Activated B cell treated with CpG ODN at 0.5 μM for 24 hours (primary cell): Measurements from ENCODE around the gene RAP2A. TPM values are rescaled to one million over a fixed set of nuclear protein-coding genes. Genes with fewer than 3 reads are reported as not detected.

ENCODE experiments used
- ATAC-seq: fragments of 200-7000 bp; cut with Tn5 transposase; one replicate; pipeline ENCODE4 v1.10.0; 2021; ENCODE audit warnings: low read depth, mild to moderate bottlenecking, moderate library complexity
- CTCF ChIA-PET: fragments of 350-600 bp; sonication (Branson Sonifier 250); formaldehyde crosslinking; loops from one replicate; lab custom pipeline; 2021; ENCODE audit warnings: antibody characterized with exemption; lab: Charles Lee
- POLR2A ChIA-PET: fragments of 350-600 bp; sonication (Branson Sonifier 250); formaldehyde crosslinking; loops from one replicate; lab custom pipeline; 2021; ENCODE audit warnings: antibody characterized with exemption; lab: Charles Lee
- DNase-seq: peaks from one replicate; pipeline ENCODE4 v3.0.0; 2022
- H3K27ac Mint-ChIP-seq: one replicate; pipeline ENCODE4 v1.8.0; 2020; ENCODE audit warnings: mixed read lengths
- H3K27me3 Mint-ChIP-seq: one replicate; pipeline ENCODE4 v1.8.0; 2021; ENCODE audit warnings: mixed read lengths
- H3K36me3 Mint-ChIP-seq: one replicate; pipeline ENCODE4 v1.8.0; 2021; ENCODE audit warnings: low read depth, mixed read lengths
- H3K4me1 Mint-ChIP-seq: one replicate; pipeline ENCODE4 v1.8.0; 2021; ENCODE audit warnings: mixed read lengths
- H3K4me3 Mint-ChIP-seq: one replicate; pipeline ENCODE4 v1.8.0; 2020; ENCODE audit warnings: mild to moderate bottlenecking, mixed read lengths
- H3K9me3 Mint-ChIP-seq: one replicate; pipeline ENCODE4 v1.8.0; 2020; ENCODE audit warnings: mixed read lengths
- CTCF ChIP-seq: fragments of 200-600 bp; IDR thresholded peaks from one replicate; pipeline ENCODE4 v1.8.0; 2022; ENCODE audit warnings: antibody characterized with exemption, mild to moderate bottlenecking
- intact Hi-C: fragments of 100-400 bp; cut with micrococcal nuclease; formaldehyde crosslinking; loops from one replicate; pipeline ENCODE4 v1.15.1; 2024
- total RNA-seq: library from RNA; stranded (reverse); gene quantifications from 2 replicates; pipeline ENCODE4 v1.2.3, GENCODE V29; 2022

The RAP2A gene
- total RNA-seq, 1 donor from 2014 or later, result 29.8 TPM

- intact Hi-C loops, result no loop called here
- peaks cover 8% of the 10 kb centered on the region for H3K27me3 Mint-ChIP-seq
- ChIA-PET CTCF (no interaction called here), POLR2A (no interaction called here)
- no peak overlapping the region for H3K27ac Mint-ChIP-seq
- no peaks in the 10 kb centered on the region for H3K4me1 Mint-ChIP-seq
- H3K4me3 Mint-ChIP-seq, result no peak overlapping the region
- H3K9me3 Mint-ChIP-seq, result no peaks in the 10 kb centered on the region
- DNase-seq, result no peak
- TF ChIP-seq CTCF, result no peak
- no peak for ATAC-seq
- H3K36me3 Mint-ChIP-seq, result no peaks in the 10 kb centered on the region
Measured at GRCh38 chr13:97502706-97503105, 68.7 kb downstream of the RAP2A start.

DNA sequence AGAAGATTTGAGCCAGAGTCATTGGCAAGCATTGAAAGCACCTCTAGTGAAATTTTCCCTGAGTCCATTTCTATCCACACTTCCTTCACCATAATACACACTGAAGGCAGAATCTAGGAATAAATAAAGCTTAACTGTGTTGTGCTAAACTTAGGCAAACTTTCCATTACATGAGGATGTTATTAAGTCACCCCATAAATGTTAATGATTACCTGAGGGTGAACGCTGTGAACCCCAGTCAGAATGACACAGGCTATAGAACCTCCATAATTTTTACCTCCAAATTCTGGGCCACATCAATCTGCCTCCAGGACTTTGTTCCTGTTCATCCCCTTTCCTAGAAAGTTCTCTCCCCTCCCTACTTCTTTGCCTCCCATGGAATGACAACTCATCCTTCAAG is 71.0 kb downstream of the RAP2A start:
- POLR2A ChIA-PET, result no interaction called here

DNA sequence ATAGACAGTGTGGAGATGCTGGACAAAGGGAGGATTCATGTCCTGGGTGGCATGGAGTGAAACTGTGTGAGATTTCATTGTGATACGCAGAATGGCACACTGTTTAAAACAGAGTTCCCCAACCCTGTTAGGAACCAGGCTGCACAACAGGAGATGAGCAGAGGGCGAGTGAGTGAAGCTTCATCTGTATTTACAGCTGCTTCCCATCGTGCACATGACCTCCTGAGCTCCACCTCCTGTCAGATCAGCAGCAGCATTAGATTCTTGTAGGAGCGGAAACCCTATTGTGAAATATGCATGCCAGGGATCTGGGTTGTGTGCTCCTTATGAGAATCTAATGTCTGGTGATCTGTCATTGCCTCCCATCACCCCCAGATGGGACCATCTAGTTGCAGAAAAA is 72.5 kb downstream of the RAP2A start:
- intact Hi-C loops, result no loop called here
- peaks cover 13% of the 10 kb centered on the region for H3K27me3 Mint-ChIP-seq
- H3K4me3 Mint-ChIP-seq, result no peak overlapping the region
- no peak overlapping the region for H3K27ac Mint-ChIP-seq
- H3K36me3 Mint-ChIP-seq, result no peaks in the 10 kb centered on the region
- DNase-seq, result no peak
- H3K9me3 Mint-ChIP-seq, result peaks cover 7% of the 10 kb centered on the region
- H3K4me1 Mint-ChIP-seq, result no peaks in the 10 kb centered on the region
- ChIA-PET POLR2A (no interaction called here), CTCF (no interaction called here)
- no peak for ATAC-seq
- no peak for TF ChIP-seq CTCF

More for the DNA sequence above, 71.0 kb downstream of the RAP2A start:
- ATAC-seq, result no peak
- intact Hi-C loops, result no loop called here
- Mint-ChIP-seq H3K27me3 (peaks cover 8% of the 10 kb centered on the region), H3K36me3 (no peaks in the 10 kb centered on the region), H3K27ac (no peak overlapping the region), H3K4me1 (no peaks in the 10 kb centered on the region), H3K4me3 (no peak overlapping the region), H3K9me3 (peaks cover 4% of the 10 kb centered on the region)
- DNase-seq, result no peak
- TF ChIP-seq CTCF, result no peak
- CTCF ChIA-PET, result no interaction called here

DNA sequence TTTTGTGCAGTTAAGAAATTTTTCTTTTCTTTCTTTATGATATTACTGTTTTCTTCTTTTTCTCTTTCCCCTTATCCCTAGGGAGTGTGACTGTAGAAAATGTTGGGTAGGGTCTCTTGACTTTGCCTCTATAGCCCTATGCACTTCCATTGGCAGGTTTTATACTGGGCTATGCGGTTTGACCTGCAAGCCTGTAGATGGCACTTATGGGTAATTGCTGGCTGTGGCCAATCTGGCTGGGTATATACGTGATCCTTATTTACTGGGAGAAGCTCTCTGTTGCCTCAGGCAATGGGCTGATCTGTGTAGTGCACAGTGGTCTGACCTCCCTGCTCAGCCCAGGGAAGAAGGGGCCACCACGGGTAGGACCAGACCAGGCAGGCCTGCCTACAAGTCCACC is 78.8 kb downstream of the RAP2A start:
- no peak overlapping the region for H3K27ac Mint-ChIP-seq
- ChIA-PET CTCF (no interaction called here), POLR2A (no interaction called here)
- H3K4me3 Mint-ChIP-seq, result no peak overlapping the region
- no peaks in the 10 kb centered on the region for H3K36me3 Mint-ChIP-seq
- H3K9me3 Mint-ChIP-seq, result peaks cover 15% of the 10 kb centered on the region
- ATAC-seq (no peak), DNase-seq (no peak)
- peaks cover 18% of the 10 kb centered on the region for H3K27me3 Mint-ChIP-seq
- no peak for TF ChIP-seq CTCF
- H3K4me1 Mint-ChIP-seq, result no peaks in the 10 kb centered on the region
- intact Hi-C loops, result no loop called here

GRCh38 chr13:97515643-97516042 is 81.7 kb downstream of the RAP2A start:
- ChIA-PET POLR2A (no interaction called here), CTCF (no interaction called here)
- ATAC-seq, result no peak
- no peak for TF ChIP-seq CTCF
- Mint-ChIP-seq H3K36me3 (no peaks in the 10 kb centered on the region), H3K9me3 (peaks cover 8% of the 10 kb centered on the region), H3K4me1 (no peaks in the 10 kb centered on the region), H3K27ac (no peak overlapping the region), H3K4me3 (no peak overlapping the region), H3K27me3 (peaks cover 16% of the 10 kb centered on the region)
- no peak for DNase-seq
- intact Hi-C loops, result no loop called here
